GM23338 (cell line): Measurements from ENCODE around the gene RPS6KA3. TPM values are rescaled to one million over a fixed set of nuclear protein-coding genes. Genes with fewer than 3 reads are reported as not detected.

Experiments used
- ATAC-seq: fragments of 200-7000 bp; cut with Tn5 transposase; 3 replicates; pipeline ENCODE4 v1.9.1; 2020
- DNase-seq: peaks from one replicate; pipeline ENCODE4 v3.0.0-alpha.2; 2015; ENCODE audit warnings: low spot score
- H2AFZ ChIP-seq: fragments of 200-600 bp; sonication (generic); 2 replicates; pipeline ENCODE4 v1.8.0; 2016; ENCODE audit warnings: antibody characterized with exemption, mild to moderate bottlenecking, moderate library complexity
- H3F3A ChIP-seq: fragments of 200-600 bp; sonication (generic); replicated peaks from 2 replicates; pipeline ENCODE4 v1.8.0; 2017; ENCODE audit warnings: antibody characterized with exemption, mixed run types, low read depth
- H3K27ac ChIP-seq: fragments of 200-600 bp; sonication (generic); 2 replicates; pipeline ENCODE4 v1.6.1; 2016; ENCODE audit warnings: low read depth
- H3K27me3 ChIP-seq: fragments of 200-600 bp; sonication (generic); 2 replicates; pipeline ENCODE4 v1.8.0; 2016; ENCODE audit warnings: mild to moderate bottlenecking, mixed run types, moderate library complexity; ENCODE audit not compliant: insufficient read depth
- H3K36me3 ChIP-seq: fragments of 200-600 bp; sonication (generic); 2 replicates; pipeline ENCODE4 v1.8.0; 2016; ENCODE audit warnings: mild to moderate bottlenecking; ENCODE audit not compliant: insufficient read depth
- H3K4me1 ChIP-seq: fragments of 200-600 bp; sonication (generic); 2 replicates; pipeline ENCODE4 v1.8.0; 2016; ENCODE audit warnings: mild to moderate bottlenecking, moderate library complexity; ENCODE audit not compliant: insufficient read depth
- H3K4me2 ChIP-seq: fragments of 200-600 bp; sonication (generic); 2 replicates; pipeline ENCODE4 v1.7.1; 2017; ENCODE audit warnings: mixed run types
- H3K4me3 ChIP-seq: fragments of 200-600 bp; sonication (generic); 2 replicates; pipeline ENCODE4 v1.6.1; 2016; ENCODE audit warnings: mixed run types
- H3K79me2 ChIP-seq: fragments of 200-600 bp; sonication (generic); replicated peaks from 2 replicates; pipeline ENCODE4 v1.8.0; 2017; ENCODE audit warnings: mild to moderate bottlenecking; ENCODE audit not compliant: insufficient read depth
- H3K9me2 ChIP-seq: fragments of 200-600 bp; sonication (generic); 2 replicates; pipeline ENCODE4 v1.8.0; 2017; ENCODE audit not compliant: insufficient read depth
- H4K20me1 ChIP-seq: fragments of 200-600 bp; sonication (generic); replicated peaks from 2 replicates; pipeline ENCODE4 v1.8.0; 2017; ENCODE audit warnings: mild to moderate bottlenecking; ENCODE audit not compliant: insufficient read depth
- H3K27ac Mint-ChIP-seq: 2 replicates; pipeline ENCODE4 v1.8.0; 2020; ENCODE audit warnings: inconsistent platforms, mild to moderate bottlenecking, moderate library complexity, mixed read lengths
- H3K27me3 Mint-ChIP-seq: 3 replicates; pipeline ENCODE4 v1.8.0; 2022; ENCODE audit warnings: low read depth, mild to moderate bottlenecking, moderate library complexity, mixed read lengths, inconsistent platforms; ENCODE audit not compliant: insufficient read depth, poor library complexity
- H3K36me3 Mint-ChIP-seq: 3 replicates; pipeline ENCODE4 v1.8.0; 2021; ENCODE audit warnings: low read depth, mild to moderate bottlenecking, inconsistent platforms, moderate library complexity, mixed read lengths
- H3K4me1 Mint-ChIP-seq: 3 replicates; pipeline ENCODE4 v1.8.0; 2020; ENCODE audit warnings: mild to moderate bottlenecking, inconsistent platforms, mixed read lengths
- H3K4me3 Mint-ChIP-seq: 3 replicates; pipeline ENCODE4 v1.8.0; 2021; ENCODE audit warnings: moderate library complexity, mild to moderate bottlenecking, inconsistent platforms, mixed read lengths
- H3K9me3 Mint-ChIP-seq: 3 replicates; pipeline ENCODE4 v1.8.0; 2020; ENCODE audit warnings: moderate library complexity, mild to moderate bottlenecking, inconsistent platforms, mixed read lengths
- EZH2 ChIP-seq: fragments of 200-600 bp; sonication (generic); IDR thresholded peaks from one replicate; pipeline ENCODE4 v1.8.0; 2017; ENCODE audit warnings: antibody characterized with exemption, mild to moderate bottlenecking, low read depth; ENCODE audit not compliant: unreplicated experiment
- EZH2phosphoT487 ChIP-seq: fragments of 200-600 bp; sonication (generic); IDR thresholded peaks from one replicate; pipeline ENCODE4 v1.8.1; 2018; ENCODE audit warnings: antibody characterized with exemption; ENCODE audit not compliant: unreplicated experiment
- JUNB ChIP-seq: IDR thresholded peaks from one replicate; pipeline ENCODE4 v1.6.1; 2016; ENCODE audit warnings: antibody characterized with exemption; ENCODE audit not compliant: unreplicated experiment
- NANOG ChIP-seq: IDR thresholded peaks from 2 replicates; pipeline ENCODE4 v1.6.1; 2016; ENCODE audit warnings: antibody characterized with exemption, borderline replicate concordance
- POLR2AphosphoS5 ChIP-seq: IDR thresholded peaks from 2 replicates; pipeline ENCODE4 v1.6.1; 2016; ENCODE audit warnings: antibody characterized with exemption, low read depth
- STAT1 ChIP-seq: IDR thresholded peaks from one replicate; pipeline ENCODE4 v1.6.1; 2016; ENCODE audit warnings: antibody characterized with exemption; ENCODE audit not compliant: unreplicated experiment
- ZNF331 ChIP-seq: fragments of 250-450 bp; sonication (Bioruptor Pico); IDR thresholded peaks from 2 replicates; pipeline ENCODE4 v1.5.0; 2020; ENCODE audit warnings: low read depth, mild to moderate bottlenecking, moderate library complexity
- polyA plus RNA-seq: library from polyadenylated mRNA; unstranded; fragments of >200 nt; fragmentation: Nextera tagmentation; extraction: Ambion mirVana; gene quantifications from 2 replicates; pipeline ENCODE4 v1.2.1, GENCODE V29; 2016
- total RNA-seq: library from RNA; depleted of rRNA; stranded (reverse); fragments of >200 nt; shearing (Covaris generic); gene quantifications from 2 replicates; pipeline ENCODE4 v1.2.3, GENCODE V29; 2014
- TF ChIP-seq, protein P1 (sequence below), 2 experiments: fragments of 200-600 bp in 1 of 2; sonication (generic) in 1 of 2; conservative IDR thresholded peaks; 2 replicates each; pipeline versions ENCODE4 v1.5.1 to v1.6.1; 2016 to 2017; ENCODE audit warnings: antibody characterized with exemption in 2 of 2, low read depth in 2 of 2, mild to moderate bottlenecking in 2 of 2, moderate library complexity in 1 of 2
- TF ChIP-seq, protein P2 (sequence below): IDR thresholded peaks from one replicate; pipeline ENCODE4 v1.6.1; 2018; ENCODE audit warnings: antibody characterized with exemption; ENCODE audit not compliant: unreplicated experiment
- TF ChIP-seq, protein P3 (sequence below): fragments of 250-450 bp; sonication (Bioruptor Pico); IDR thresholded peaks from 2 replicates; pipeline ENCODE4 v1.5.0; 2020; ENCODE audit warnings: mild to moderate bottlenecking, moderate library complexity

Gene RPS6KA3
- total and polyA plus RNA-seq, 2 experiments from 2014 or later, result 3.2 to 12.2 TPM

DNA sequence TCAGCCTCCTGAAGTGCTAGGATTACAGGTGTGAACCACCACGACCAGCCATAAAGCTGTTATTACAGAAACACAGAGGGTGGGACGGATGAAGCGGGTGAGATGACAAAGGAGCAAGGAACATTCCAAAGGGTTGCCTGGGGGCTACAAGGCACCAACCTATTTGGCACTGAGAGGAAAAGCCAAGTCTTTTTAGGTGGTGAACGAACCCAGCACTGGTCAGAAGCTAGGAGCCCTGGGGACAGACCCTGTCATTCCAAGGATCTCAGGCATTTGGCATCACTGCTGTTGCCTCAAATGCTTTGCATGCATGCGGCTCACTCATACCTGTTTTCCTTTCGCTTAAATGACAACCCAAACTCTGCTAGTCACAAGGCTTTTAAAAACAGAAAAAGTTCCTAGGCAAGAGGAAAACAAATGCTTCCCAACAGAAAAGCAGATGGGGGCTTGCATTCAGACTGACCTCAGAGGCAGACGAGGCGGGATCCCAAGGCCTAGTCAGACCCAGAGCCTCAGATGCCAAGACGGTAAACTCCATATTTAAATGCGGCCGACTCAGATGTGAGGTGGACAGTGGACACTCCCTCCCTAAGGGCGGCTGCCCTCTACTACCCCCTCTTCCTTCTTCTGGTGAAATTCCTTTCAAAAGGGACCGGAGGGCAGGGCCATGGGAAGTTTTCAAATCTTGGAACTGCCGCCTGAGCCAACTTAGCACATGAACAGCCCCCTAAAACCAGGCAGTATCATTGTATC, 154.5 kb downstream of the RPS6KA3 start:
- Histone ChIP-seq H4K20me1 (no peaks in the 10 kb centered on the region), H2AFZ (no peak overlapping the region), H3K4me2 (no peak overlapping the region), H3K79me2 (no peaks in the 10 kb centered on the region), H3K4me3 (no peak overlapping the region), H3F3A (no peaks in the 10 kb centered on the region), H3K27ac (no peak overlapping the region), H3K4me1 (no peaks in the 10 kb centered on the region), H3K9me2 (no peaks in the 10 kb centered on the region), H3K36me3 (no peaks in the 10 kb centered on the region), H3K27me3 (peaks cover 28% of the 10 kb centered on the region)
- no peak overlapping the region for H3K27ac Mint-ChIP-seq
- H3K4me3 Mint-ChIP-seq, result no peak overlapping the region
- DNase-seq (no peak), ATAC-seq (no peak)
- H3K4me1 Mint-ChIP-seq, result peaks cover 11% of the 10 kb centered on the region; the same call in 2 of the 3 replicates
- peaks cover 12% of the 10 kb centered on the region for H3K27me3 Mint-ChIP-seq
- no peaks in the 10 kb centered on the region for H3K36me3 Mint-ChIP-seq
- TF ChIP-seq POLR2AphosphoS5 (no peak), JUNB (no peak)
- no peaks in the 10 kb centered on the region for H3K9me3 Mint-ChIP-seq

- DNase-seq (no peak), ATAC-seq (no peak)
- no peaks in the 10 kb centered on the region for H3K36me3 Mint-ChIP-seq
- H2AFZ ChIP-seq, result no peak overlapping the region
- H3K4me2 ChIP-seq, result no peak overlapping the region
- H3K27ac ChIP-seq, result no peak overlapping the region
- no peaks in the 10 kb centered on the region for H3K79me2 ChIP-seq
- H3K4me3 Mint-ChIP-seq, result no peak overlapping the region
- no peaks in the 10 kb centered on the region for H4K20me1 ChIP-seq
- no peaks in the 10 kb centered on the region for H3K9me2 ChIP-seq
- H3K27ac Mint-ChIP-seq, result no peak overlapping the region
- H3K4me1 Mint-ChIP-seq, result peaks cover 11% of the 10 kb centered on the region; the same call in 2 of the 3 replicates
- H3K36me3 ChIP-seq, result no peaks in the 10 kb centered on the region
- peaks cover 20% of the 10 kb centered on the region for H3K27me3 ChIP-seq
- H3K4me1 ChIP-seq, result no peaks in the 10 kb centered on the region
- no peaks in the 10 kb centered on the region for H3F3A ChIP-seq
- no peaks in the 10 kb centered on the region for H3K9me3 Mint-ChIP-seq
- H3K4me3 ChIP-seq, result no peak overlapping the region
- H3K27me3 Mint-ChIP-seq, result peaks cover 9% of the 10 kb centered on the region
- TF ChIP-seq EZH2, result no peak
- TF ChIP-seq JUNB, result no peak
- TF ChIP-seq EZH2phosphoT487, result no peak
- TF ChIP-seq ZNF331 (CRISPR knock-in tag), result no peak
- TF ChIP-seq, protein P1, sequence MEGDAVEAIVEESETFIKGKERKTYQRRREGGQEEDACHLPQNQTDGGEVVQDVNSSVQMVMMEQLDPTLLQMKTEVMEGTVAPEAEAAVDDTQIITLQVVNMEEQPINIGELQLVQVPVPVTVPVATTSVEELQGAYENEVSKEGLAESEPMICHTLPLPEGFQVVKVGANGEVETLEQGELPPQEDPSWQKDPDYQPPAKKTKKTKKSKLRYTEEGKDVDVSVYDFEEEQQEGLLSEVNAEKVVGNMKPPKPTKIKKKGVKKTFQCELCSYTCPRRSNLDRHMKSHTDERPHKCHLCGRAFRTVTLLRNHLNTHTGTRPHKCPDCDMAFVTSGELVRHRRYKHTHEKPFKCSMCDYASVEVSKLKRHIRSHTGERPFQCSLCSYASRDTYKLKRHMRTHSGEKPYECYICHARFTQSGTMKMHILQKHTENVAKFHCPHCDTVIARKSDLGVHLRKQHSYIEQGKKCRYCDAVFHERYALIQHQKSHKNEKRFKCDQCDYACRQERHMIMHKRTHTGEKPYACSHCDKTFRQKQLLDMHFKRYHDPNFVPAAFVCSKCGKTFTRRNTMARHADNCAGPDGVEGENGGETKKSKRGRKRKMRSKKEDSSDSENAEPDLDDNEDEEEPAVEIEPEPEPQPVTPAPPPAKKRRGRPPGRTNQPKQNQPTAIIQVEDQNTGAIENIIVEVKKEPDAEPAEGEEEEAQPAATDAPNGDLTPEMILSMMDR (conservative IDR thresholded peaks at IDR 0.05; ENCODE audit: low read depth in 2 of 2), result no peak
- TF ChIP-seq STAT1, result no peak
- TF ChIP-seq POLR2AphosphoS5, result no peak
- no peak for TF ChIP-seq NANOG
- TF ChIP-seq, protein P2, sequence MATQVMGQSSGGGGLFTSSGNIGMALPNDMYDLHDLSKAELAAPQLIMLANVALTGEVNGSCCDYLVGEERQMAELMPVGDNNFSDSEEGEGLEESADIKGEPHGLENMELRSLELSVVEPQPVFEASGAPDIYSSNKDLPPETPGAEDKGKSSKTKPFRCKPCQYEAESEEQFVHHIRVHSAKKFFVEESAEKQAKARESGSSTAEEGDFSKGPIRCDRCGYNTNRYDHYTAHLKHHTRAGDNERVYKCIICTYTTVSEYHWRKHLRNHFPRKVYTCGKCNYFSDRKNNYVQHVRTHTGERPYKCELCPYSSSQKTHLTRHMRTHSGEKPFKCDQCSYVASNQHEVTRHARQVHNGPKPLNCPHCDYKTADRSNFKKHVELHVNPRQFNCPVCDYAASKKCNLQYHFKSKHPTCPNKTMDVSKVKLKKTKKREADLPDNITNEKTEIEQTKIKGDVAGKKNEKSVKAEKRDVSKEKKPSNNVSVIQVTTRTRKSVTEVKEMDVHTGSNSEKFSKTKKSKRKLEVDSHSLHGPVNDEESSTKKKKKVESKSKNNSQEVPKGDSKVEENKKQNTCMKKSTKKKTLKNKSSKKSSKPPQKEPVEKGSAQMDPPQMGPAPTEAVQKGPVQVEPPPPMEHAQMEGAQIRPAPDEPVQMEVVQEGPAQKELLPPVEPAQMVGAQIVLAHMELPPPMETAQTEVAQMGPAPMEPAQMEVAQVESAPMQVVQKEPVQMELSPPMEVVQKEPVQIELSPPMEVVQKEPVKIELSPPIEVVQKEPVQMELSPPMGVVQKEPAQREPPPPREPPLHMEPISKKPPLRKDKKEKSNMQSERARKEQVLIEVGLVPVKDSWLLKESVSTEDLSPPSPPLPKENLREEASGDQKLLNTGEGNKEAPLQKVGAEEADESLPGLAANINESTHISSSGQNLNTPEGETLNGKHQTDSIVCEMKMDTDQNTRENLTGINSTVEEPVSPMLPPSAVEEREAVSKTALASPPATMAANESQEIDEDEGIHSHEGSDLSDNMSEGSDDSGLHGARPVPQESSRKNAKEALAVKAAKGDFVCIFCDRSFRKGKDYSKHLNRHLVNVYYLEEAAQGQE, result no peak
- TF ChIP-seq, protein P3, sequence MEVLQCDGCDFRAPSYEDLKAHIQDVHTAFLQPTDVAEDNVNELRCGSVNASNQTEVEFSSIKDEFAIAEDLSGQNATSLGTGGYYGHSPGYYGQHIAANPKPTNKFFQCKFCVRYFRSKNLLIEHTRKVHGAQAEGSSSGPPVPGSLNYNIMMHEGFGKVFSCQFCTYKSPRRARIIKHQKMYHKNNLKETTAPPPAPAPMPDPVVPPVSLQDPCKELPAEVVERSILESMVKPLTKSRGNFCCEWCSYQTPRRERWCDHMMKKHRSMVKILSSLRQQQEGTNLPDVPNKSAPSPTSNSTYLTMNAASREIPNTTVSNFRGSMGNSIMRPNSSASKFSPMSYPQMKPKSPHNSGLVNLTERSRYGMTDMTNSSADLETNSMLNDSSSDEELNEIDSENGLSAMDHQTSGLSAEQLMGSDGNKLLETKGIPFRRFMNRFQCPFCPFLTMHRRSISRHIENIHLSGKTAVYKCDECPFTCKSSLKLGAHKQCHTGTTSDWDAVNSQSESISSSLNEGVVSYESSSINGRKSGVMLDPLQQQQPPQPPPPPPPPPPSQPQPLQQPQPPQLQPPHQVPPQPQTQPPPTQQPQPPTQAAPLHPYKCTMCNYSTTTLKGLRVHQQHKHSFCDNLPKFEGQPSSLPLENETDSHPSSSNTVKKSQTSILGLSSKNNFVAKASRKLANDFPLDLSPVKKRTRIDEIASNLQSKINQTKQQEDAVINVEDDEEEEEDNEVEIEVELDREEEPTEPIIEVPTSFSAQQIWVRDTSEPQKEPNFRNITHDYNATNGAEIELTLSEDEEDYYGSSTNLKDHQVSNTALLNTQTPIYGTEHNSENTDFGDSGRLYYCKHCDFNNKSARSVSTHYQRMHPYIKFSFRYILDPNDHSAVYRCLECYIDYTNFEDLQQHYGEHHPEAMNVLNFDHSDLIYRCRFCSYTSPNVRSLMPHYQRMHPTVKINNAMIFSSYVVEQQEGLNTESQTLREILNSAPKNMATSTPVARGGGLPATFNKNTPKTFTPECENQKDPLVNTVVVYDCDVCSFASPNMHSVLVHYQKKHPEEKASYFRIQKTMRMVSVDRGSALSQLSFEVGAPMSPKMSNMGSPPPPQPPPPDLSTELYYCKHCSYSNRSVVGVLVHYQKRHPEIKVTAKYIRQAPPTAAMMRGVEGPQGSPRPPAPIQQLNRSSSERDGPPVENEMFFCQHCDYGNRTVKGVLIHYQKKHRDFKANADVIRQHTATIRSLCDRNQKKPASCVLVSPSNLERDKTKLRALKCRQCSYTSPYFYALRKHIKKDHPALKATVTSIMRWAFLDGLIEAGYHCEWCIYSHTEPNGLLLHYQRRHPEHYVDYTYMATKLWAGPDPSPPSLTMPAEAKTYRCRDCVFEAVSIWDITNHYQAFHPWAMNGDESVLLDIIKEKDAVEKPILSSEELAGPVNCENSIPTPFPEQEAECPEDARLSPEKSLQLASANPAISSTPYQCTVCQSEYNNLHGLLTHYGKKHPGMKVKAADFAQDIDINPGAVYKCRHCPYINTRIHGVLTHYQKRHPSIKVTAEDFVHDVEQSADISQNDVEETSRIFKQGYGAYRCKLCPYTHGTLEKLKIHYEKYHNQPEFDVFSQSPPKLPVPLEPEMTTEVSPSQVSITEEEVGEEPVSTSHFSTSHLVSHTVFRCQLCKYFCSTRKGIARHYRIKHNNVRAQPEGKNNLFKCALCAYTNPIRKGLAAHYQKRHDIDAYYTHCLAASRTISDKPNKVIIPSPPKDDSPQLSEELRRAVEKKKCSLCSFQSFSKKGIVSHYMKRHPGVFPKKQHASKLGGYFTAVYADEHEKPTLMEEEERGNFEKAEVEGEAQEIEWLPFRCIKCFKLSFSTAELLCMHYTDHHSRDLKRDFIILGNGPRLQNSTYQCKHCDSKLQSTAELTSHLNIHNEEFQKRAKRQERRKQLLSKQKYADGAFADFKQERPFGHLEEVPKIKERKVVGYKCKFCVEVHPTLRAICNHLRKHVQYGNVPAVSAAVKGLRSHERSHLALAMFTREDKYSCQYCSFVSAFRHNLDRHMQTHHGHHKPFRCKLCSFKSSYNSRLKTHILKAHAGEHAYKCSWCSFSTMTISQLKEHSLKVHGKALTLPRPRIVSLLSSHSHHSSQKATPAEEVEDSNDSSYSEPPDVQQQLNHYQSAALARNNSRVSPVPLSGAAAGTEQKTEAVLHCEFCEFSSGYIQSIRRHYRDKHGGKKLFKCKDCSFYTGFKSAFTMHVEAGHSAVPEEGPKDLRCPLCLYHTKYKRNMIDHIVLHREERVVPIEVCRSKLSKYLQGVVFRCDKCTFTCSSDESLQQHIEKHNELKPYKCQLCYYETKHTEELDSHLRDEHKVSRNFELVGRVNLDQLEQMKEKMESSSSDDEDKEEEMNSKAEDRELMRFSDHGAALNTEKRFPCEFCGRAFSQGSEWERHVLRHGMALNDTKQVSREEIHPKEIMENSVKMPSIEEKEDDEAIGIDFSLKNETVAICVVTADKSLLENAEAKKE (CRISPR knock-in tag), result no peak
Measured at GRCh38 chrX:20111271-20111670, 155.4 kb downstream of the RPS6KA3 start.
